HK-2 (cell line): ENCODE results near the gene PTPRT.

Source experiments
- DNase-seq: peaks from one replicate; pipeline ENCODE4 v3.0.0-alpha.2; 2018; ENCODE audit not compliant: unreplicated experiment

PTPRT gene

GRCh38 chr20:42472198-42472597, 717.5 kb downstream of the PTPRT start:
- DNase-seq = no peak

- no peak for DNase-seq
Measured at GRCh38 chr20:42461965-42462593, 727.6 kb downstream of the PTPRT start.

GRCh38 chr20:42461291-42461690, 728.4 kb downstream of the PTPRT start:
- no peak for DNase-seq

- no peak for DNase-seq
Measured at GRCh38 chr20:42447270-42447669, 742.4 kb downstream of the PTPRT start.

GRCh38 chr20:42444799-42445198, 744.9 kb downstream of the PTPRT start:
- no peak for DNase-seq

GRCh38 chr20:42443200-42443599, 746.5 kb downstream of the PTPRT start:
- DNase-seq = no peak

GRCh38 chr20:42442716-42443115, 747.0 kb downstream of the PTPRT start:
- no peak for DNase-seq

GRCh38 chr20:42441864-42442331, 747.8 kb downstream of the PTPRT start:
- no peak for DNase-seq

GRCh38 chr20:42441196-42441863, 748.4 kb downstream of the PTPRT start:
- DNase-seq = no peak

- DNase-seq = no peak
Measured at GRCh38 chr20:42435230-42435629, 754.5 kb downstream of the PTPRT start.

GRCh38 chr20:42432496-42433334, 757.0 kb downstream of the PTPRT start:
- DNase-seq = no peak

- no peak for DNase-seq
Measured at GRCh38 chr20:42430598-42430997, 759.1 kb downstream of the PTPRT start.

- DNase-seq = no peak
Measured at GRCh38 chr20:42429761-42430458, 759.8 kb downstream of the PTPRT start.

- no peak for DNase-seq
Measured at GRCh38 chr20:42419814-42420532, 769.7 kb downstream of the PTPRT start.

GRCh38 chr20:42406826-42407225, 782.9 kb downstream of the PTPRT start:
- DNase-seq = no peak

GRCh38 chr20:42402455-42402854, 787.3 kb downstream of the PTPRT start:
- DNase-seq = no peak

- no peak for DNase-seq
Measured at GRCh38 chr20:42401613-42402012, 788.1 kb downstream of the PTPRT start.

- no peak for DNase-seq
Measured at GRCh38 chr20:42399802-42400201, 789.9 kb downstream of the PTPRT start.

GRCh38 chr20:42392442-42392841, 797.3 kb downstream of the PTPRT start:
- DNase-seq = no peak

- DNase-seq = no peak
Measured at GRCh38 chr20:42391807-42392206, 797.9 kb downstream of the PTPRT start.

GRCh38 chr20:42380287-42380686, 809.4 kb downstream of the PTPRT start:
- no peak for DNase-seq
